Epithelial cell of prostate (primary cell): Measurements from ENCODE around the gene RCBTB2.

Experiments
- DNase-seq: peaks from one replicate; pipeline ENCODE4 v3.0.0-alpha.2; 2011; ENCODE audit warnings: low read depth, low spot score
- H3K27ac ChIP-seq: fragments of 450-650 bp; 2 replicates; pipeline ENCODE4 v1.5.1; 2017; ENCODE audit warnings: mild to moderate bottlenecking

The RCBTB2 gene

GRCh38 chr13:48567515-48568369, 34.9 kb upstream of the RCBTB2 start:
- DNase-seq, result no peak
- peak overlapping the region; percentile 33 for H3K27ac ChIP-seq

DNA sequence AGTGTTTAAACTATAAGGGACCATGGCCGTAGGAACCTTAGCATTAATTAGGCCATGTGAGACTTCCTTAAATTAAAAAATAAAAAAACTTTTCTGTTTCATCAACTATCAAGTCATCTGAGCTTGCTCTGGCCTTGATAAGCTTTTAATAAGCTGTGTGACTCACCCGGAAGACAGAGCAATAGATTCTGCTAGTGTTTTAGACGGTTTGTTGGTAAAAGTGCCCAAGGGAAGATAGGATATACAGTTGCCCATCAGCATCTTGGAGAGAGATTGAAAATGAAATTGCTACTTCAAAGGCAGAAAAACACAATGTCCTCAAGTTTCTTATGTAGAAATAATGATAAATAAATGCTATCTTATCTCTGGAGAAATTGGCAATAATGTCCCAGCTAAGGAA, 31.2 kb upstream of the RCBTB2 start:
- H3K27ac ChIP-seq, result no peak overlapping the region
- DNase-seq, result no peak

DNA sequence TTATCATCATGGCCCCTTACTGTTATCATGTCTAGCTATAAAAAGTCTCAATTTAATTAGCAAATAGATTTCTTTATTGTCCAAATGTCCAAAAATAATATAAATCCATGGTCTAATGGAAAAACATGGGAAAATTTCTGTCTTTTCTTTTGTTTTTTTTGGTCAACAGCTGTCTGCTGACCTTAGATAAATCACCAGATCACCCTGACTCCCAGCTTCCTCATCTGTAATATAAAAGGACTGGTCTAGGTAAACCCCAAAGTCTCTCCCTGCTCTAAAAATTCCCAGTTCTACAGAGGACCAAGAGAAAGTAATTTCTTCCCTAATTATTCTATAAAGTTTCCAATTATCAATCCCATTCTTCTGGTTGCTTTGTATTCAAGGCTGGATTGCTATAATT, 30.7 kb upstream of the RCBTB2 start:
- H3K27ac ChIP-seq, result no peak overlapping the region

GRCh38 chr13:48562296-48563066, 29.6 kb upstream of the RCBTB2 start:
- no peak for DNase-seq
- H3K27ac ChIP-seq, result no peak overlapping the region

More for the DNA sequence above, 30.7 kb upstream of the RCBTB2 start:
- no peak for DNase-seq

- no peak overlapping the region for H3K27ac ChIP-seq
- no peak for DNase-seq
These were observed 28.8 kb upstream of the RCBTB2 start for GRCh38 chr13:48561466-48562235.

GRCh38 chr13:48560657-48561337, 27.9 kb upstream of the RCBTB2 start:
- peak overlapping the region; percentile 66 for H3K27ac ChIP-seq
- DNase-seq, result no peak

DNA sequence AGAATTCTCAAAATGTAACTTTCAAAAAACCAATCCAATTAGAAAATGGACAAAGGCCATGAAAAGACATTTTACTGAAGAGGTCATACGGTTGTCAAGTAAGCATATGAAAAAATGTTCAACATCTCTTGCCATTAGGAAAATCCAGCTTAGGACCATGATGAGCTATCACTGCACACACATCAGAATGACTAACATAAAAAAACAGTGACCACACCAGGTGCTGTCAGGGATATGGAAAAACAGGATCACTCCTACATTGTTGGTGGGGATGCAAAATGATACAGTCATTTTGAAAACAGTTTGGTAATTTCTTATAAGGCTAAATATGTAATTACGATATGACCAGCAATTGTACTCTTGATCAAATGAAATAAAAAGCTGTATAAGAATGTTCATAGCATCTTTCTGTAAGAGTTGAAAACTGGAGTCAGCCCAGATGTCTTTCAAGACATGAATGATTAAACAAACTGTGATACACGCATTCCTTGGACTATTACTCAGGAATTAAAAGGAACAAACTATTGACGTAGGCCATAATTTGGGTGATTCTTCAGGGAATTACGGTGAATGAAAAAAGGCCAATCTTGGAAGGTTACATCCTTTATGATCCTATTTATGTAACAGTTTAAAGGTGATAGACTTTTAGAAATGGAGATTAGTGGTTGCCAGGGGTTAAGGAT, 26.9 kb upstream of the RCBTB2 start:
- peak overlapping the region; percentile 66 for H3K27ac ChIP-seq
- peak; percentile 48 for DNase-seq

DNA sequence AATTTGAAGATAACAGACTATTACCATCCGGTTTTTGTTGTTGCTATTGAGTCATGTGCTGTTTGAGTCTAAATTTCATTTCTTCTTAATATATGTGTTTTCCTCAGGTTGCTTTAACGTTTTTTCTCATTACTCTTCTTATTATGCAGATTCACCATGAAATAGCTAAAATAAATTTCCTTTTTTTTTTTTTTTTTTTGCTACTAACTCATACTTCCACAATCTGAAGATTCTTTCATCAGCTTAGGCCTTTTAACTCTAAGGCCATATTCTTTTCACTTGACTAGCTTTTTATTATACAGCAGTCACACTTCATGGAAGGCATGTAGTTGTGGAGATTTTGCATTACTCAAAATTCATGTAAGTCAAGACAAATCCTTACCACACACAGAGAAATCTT, 23.9 kb upstream of the RCBTB2 start:
- no peak for DNase-seq
- H3K27ac ChIP-seq, result no peak overlapping the region

DNA sequence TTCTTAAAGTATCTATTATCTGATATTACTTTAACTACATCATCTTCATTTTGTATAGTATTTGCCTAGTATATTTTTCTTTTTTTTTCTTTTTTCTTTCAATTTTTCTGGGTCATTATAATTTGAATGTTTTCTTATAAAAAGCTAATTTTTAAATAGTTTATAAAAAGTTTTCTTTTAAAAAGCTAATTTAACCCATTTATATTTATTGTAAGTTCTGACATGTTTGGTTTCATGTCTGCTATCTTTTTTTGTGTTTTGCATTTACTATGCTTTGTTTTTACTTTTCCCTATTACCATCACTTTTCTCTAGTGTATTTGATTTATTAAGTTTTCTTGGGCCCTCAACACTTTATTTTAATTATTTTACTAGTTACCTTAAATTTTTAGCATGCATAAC, 22.6 kb upstream of the RCBTB2 start:
- DNase-seq, result no peak
- H3K27ac ChIP-seq, result no peak overlapping the region

- no peak for DNase-seq
- H3K27ac ChIP-seq, result no peak overlapping the region
These were observed 18.4 kb upstream of the RCBTB2 start for GRCh38 chr13:48551329-48551728.

- H3K27ac ChIP-seq, result no peak overlapping the region
- no peak for DNase-seq
These were observed 16.8 kb upstream of the RCBTB2 start for GRCh38 chr13:48549658-48550057.

- no peak for DNase-seq
- no peak overlapping the region for H3K27ac ChIP-seq
These were observed 14.8 kb upstream of the RCBTB2 start for GRCh38 chr13:48547663-48548092.

DNA sequence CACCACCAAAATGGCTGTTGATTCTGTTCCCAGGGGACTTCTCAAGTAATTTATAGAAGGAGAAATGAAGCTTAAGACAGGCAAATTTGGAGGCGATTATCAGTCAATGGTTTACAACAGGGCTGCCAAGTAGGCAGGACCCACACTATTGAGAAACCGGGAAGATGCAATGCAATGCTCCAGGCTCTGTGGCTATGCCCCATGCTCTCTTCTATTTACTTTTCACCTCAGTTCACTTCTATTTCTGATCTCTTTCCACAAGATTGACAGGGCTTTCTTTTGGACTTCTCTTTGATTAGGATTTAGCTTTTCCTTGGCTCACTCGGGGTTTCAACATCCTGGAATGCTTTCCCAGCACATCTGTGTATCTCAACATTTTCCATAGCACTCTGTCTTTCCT, 12.7 kb upstream of the RCBTB2 start:
- DNase-seq, result no peak

GRCh38 chr13:48542581-48543341, 9.9 kb upstream of the RCBTB2 start:
- no peak for DNase-seq
- no peak overlapping the region for H3K27ac ChIP-seq

More for the DNA sequence above, 12.7 kb upstream of the RCBTB2 start:
- H3K27ac ChIP-seq, result no peak overlapping the region

DNA sequence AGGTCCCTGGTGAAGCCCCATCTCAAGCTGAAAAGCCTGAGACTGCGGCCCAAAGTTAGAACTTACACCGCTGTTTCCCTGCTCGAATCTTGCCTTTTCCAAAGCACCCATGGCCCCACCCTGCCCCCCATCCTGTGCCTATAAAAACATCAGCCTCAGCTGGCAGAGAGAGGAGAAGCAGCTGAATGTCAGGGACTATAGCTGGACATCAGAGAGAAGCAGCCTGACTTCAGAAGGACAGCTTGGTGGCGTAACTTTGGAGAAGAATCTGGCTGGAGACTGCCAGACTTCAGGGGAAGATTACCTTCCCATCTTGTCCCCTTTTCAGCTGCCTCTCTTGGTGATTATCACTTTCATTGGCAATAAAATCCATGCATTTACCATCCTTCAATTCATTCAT, 9.3 kb upstream of the RCBTB2 start:
- no peak overlapping the region for H3K27ac ChIP-seq
- no peak for DNase-seq

GRCh38 chr13:48539550-48539949, 6.7 kb upstream of the RCBTB2 start:
- no peak for DNase-seq
- no peak overlapping the region for H3K27ac ChIP-seq

- H3K27ac ChIP-seq, result no peak overlapping the region
- no peak for DNase-seq
These were observed 3.9 kb upstream of the RCBTB2 start for GRCh38 chr13:48536621-48537250.

GRCh38 chr13:48535766-48536165, 2.9 kb upstream of the RCBTB2 start:
- H3K27ac ChIP-seq, result no peak overlapping the region
- no peak for DNase-seq
